Hepatocyte (in vitro differentiated cells): ENCODE measurements around the gene CEP78. TPM values are rescaled to one million over a fixed set of nuclear protein-coding genes. Genes with fewer than 3 reads are reported as not detected.

Experiments
- DNase-seq: peaks from one replicate; pipeline ENCODE4 v3.0.0-alpha.2; 2016; ENCODE audit warnings: low spot score
- H2AFZ ChIP-seq: fragments of 200-600 bp; sonication (generic); 2 replicates; pipeline ENCODE4 v1.6.0; 2016; ENCODE audit warnings: antibody characterized with exemption, mild to moderate bottlenecking
- H3K27ac ChIP-seq: fragments of 200-600 bp; sonication (generic); 2 replicates; pipeline ENCODE4 v1.5.1; 2016; ENCODE audit warnings: mild to moderate bottlenecking
- H3K27me3 ChIP-seq: fragments of 200-600 bp; sonication (generic); 2 replicates; pipeline ENCODE4 v1.6.1; 2016
- H3K36me3 ChIP-seq: fragments of 200-600 bp; sonication (generic); replicated peaks from 2 replicates; pipeline ENCODE4 v1.5.1; 2016; ENCODE audit warnings: low read depth; ENCODE audit not compliant: insufficient read depth
- H3K4me1 ChIP-seq: fragments of 200-600 bp; sonication (generic); 2 replicates; pipeline ENCODE4 v1.5.1; 2016; ENCODE audit warnings: mild to moderate bottlenecking, moderate library complexity; ENCODE audit not compliant: insufficient read depth
- H3K4me2 ChIP-seq: fragments of 200-600 bp; sonication (generic); 2 replicates; pipeline ENCODE4 v1.6.0; 2016
- H3K4me3 ChIP-seq: fragments of 200-600 bp; sonication (generic); 2 replicates; pipeline ENCODE4 v1.5.1; 2016; ENCODE audit warnings: mild to moderate bottlenecking
- H3K79me2 ChIP-seq: fragments of 200-600 bp; sonication (generic); 2 replicates; pipeline ENCODE4 v1.6.0; 2017; ENCODE audit warnings: mild to moderate bottlenecking
- H3K9me2 ChIP-seq: fragments of 200-600 bp; sonication (generic); replicated peaks from 2 replicates; pipeline ENCODE4 v1.6.0; 2017; ENCODE audit warnings: mild to moderate bottlenecking; ENCODE audit not compliant: insufficient read depth
- H3K9me3 ChIP-seq: fragments of 200-600 bp; sonication (generic); 2 replicates; pipeline ENCODE4 v1.5.1; 2016; ENCODE audit warnings: low read depth, mild to moderate bottlenecking
- H4K20me1 ChIP-seq: fragments of 200-600 bp; sonication (generic); 2 replicates; pipeline ENCODE4 v1.6.0; 2016; ENCODE audit warnings: mild to moderate bottlenecking; ENCODE audit not compliant: insufficient read depth, poor library complexity, severe bottlenecking
- EZH2 ChIP-seq: fragments of 200-600 bp; sonication (generic); IDR thresholded peaks from 2 replicates; pipeline ENCODE4 v1.6.1; 2016; ENCODE audit warnings: antibody characterized with exemption, mild to moderate bottlenecking, borderline replicate concordance
- EZH2phosphoT487 ChIP-seq: fragments of 200-600 bp; sonication (generic); IDR thresholded peaks from one replicate; pipeline ENCODE4 v1.6.1; 2018; ENCODE audit warnings: antibody characterized with exemption, mild to moderate bottlenecking, low read depth, moderate library complexity; ENCODE audit not compliant: unreplicated experiment, severe bottlenecking
- WGBS: methylation state at CpG from one replicate; pipeline ENCODE4 v1.1.6; 2016; ENCODE audit warnings: low lambda C conversion rate; ENCODE audit errors: missing lambda C conversion rate; 5-methylcytosine and 5-hydroxymethylcytosine counted together
- polyA plus RNA-seq: library from polyadenylated mRNA; unstranded; fragments of >200 nt; fragmentation: Nextera tagmentation; extraction: Ambion mirVana; gene quantifications from 2 replicates; pipeline ENCODE4 v1.2.1, GENCODE V29; 2016
- total RNA-seq: library from RNA; depleted of rRNA; stranded (reverse); fragments of >200 nt; gene quantifications from 2 replicates; pipeline ENCODE4 v1.2.3, GENCODE V29; 2014
- TF ChIP-seq, protein P1 (sequence below): fragments of 200-600 bp; sonication (generic); IDR thresholded peaks from 2 replicates; pipeline ENCODE4 v1.5.1; 2016; ENCODE audit warnings: antibody characterized with exemption, mild to moderate bottlenecking; ENCODE audit not compliant: poor library complexity

Gene CEP78
- total and polyA plus RNA-seq, 2 experiments from 2014 or later, result 8.1 to 17.2 TPM

GRCh38 chr9:78311075-78311474, 75.2 kb downstream of the CEP78 start:
- WGBS, result 95% methylated on average over 5 of the region's 5 CpGs
- Histone ChIP-seq H3K9me2 (no peaks in the 10 kb centered on the region), H3K4me1 (no peaks in the 10 kb centered on the region), H3K27me3 (no peaks in the 10 kb centered on the region), H3K4me3 (no peak overlapping the region), H3K4me2 (no peak overlapping the region), H3K27ac (no peak overlapping the region), H3K9me3 (no peaks in the 10 kb centered on the region), H3K79me2 (no peaks in the 10 kb centered on the region), H4K20me1 (no peaks in the 10 kb centered on the region), H2AFZ (no peak overlapping the region), H3K36me3 (no peaks in the 10 kb centered on the region)
- TF ChIP-seq EZH2phosphoT487 (no peak), EZH2 (no peak)
- TF ChIP-seq, protein P1, sequence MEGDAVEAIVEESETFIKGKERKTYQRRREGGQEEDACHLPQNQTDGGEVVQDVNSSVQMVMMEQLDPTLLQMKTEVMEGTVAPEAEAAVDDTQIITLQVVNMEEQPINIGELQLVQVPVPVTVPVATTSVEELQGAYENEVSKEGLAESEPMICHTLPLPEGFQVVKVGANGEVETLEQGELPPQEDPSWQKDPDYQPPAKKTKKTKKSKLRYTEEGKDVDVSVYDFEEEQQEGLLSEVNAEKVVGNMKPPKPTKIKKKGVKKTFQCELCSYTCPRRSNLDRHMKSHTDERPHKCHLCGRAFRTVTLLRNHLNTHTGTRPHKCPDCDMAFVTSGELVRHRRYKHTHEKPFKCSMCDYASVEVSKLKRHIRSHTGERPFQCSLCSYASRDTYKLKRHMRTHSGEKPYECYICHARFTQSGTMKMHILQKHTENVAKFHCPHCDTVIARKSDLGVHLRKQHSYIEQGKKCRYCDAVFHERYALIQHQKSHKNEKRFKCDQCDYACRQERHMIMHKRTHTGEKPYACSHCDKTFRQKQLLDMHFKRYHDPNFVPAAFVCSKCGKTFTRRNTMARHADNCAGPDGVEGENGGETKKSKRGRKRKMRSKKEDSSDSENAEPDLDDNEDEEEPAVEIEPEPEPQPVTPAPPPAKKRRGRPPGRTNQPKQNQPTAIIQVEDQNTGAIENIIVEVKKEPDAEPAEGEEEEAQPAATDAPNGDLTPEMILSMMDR, result no peak
- no peak for DNase-seq

GRCh38 chr9:78311886-78312524, 76.1 kb downstream of the CEP78 start:
- Histone ChIP-seq H3K9me2 (no peaks in the 10 kb centered on the region), H4K20me1 (no peaks in the 10 kb centered on the region), H3K36me3 (no peaks in the 10 kb centered on the region), H3K4me2 (no peak overlapping the region), H3K27me3 (no peaks in the 10 kb centered on the region), H3K4me1 (no peaks in the 10 kb centered on the region), H3K27ac (no peak overlapping the region), H3K9me3 (no peaks in the 10 kb centered on the region), H3K4me3 (no peak overlapping the region), H2AFZ (no peak overlapping the region), H3K79me2 (no peaks in the 10 kb centered on the region)
- TF ChIP-seq EZH2phosphoT487 (no peak), EZH2 (no peak)
- TF ChIP-seq, protein P1, result no peak
- WGBS, result 68% methylated on average over 9 of the region's 9 CpGs
- DNase-seq, result no peak

- Histone ChIP-seq H3K4me2 (no peak overlapping the region), H3K36me3 (no peaks in the 10 kb centered on the region), H3K27me3 (no peaks in the 10 kb centered on the region), H3K9me3 (no peaks in the 10 kb centered on the region), H3K9me2 (no peaks in the 10 kb centered on the region), H3K4me3 (no peak overlapping the region), H4K20me1 (no peaks in the 10 kb centered on the region), H3K79me2 (no peaks in the 10 kb centered on the region), H2AFZ (no peak overlapping the region), H3K4me1 (no peaks in the 10 kb centered on the region), H3K27ac (no peak overlapping the region)
- 96% methylated on average over 5 of the region's 5 CpGs for WGBS
- no peak for TF ChIP-seq EZH2phosphoT487
- no peak for DNase-seq
Measured at GRCh38 chr9:78314550-78314949, 78.7 kb downstream of the CEP78 start.

DNA sequence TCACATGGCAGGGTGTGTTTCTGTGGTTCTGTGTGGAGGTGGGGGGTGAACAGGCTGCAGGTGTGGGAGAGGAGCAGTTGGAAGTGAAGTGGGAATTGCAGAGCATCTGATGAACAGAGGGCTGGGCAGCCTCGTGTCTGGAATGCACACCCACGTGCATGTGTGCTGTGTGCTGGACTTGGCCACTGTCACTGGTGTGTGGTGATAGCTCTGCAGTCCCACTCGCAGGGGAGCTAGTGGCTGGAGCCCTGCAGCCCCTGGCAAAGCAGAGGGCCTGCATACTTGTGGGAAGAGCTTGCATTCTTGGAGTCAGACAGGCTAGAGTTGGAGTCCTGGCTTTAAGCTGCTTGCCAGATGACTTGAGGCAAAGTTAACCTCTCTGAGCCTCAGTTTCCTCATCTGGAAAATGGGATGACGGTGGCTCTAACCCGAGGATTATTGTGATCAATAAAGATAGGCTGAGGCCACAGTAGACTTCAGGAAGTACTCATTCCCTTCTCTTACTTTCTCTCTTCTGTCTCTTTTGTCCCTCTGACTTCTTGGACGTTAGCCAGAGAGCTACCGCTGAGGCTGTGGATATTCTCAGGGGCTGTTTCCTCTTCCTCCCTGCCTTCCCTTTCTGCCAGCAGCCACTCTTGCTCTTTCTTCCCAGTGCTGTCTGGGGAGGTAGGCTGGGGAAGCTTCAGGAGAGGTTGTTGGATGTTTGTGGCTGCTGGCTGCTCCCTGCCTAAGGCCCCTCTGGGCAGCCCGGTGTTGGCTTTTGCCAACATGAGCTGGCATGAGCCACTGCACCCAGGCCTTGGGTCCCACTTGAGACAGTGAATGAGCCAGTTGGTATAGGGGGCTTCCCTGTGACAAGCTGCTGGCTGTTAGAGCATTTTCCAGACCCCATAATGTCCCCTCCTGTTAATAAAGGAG, 79.3 kb downstream of the CEP78 start:
- 74% methylated on average over 8 of the region's 8 CpGs for WGBS
- Histone ChIP-seq H3K9me3 (no peaks in the 10 kb centered on the region), H2AFZ (no peak overlapping the region), H3K79me2 (no peaks in the 10 kb centered on the region), H3K4me1 (no peaks in the 10 kb centered on the region), H3K4me2 (no peak overlapping the region), H3K36me3 (no peaks in the 10 kb centered on the region), H3K4me3 (no peak overlapping the region), H3K27ac (no peak overlapping the region), H4K20me1 (no peaks in the 10 kb centered on the region), H3K9me2 (no peaks in the 10 kb centered on the region), H3K27me3 (no peaks in the 10 kb centered on the region)
- no peak for DNase-seq
- TF ChIP-seq EZH2phosphoT487, result no peak
